H1 (cell line): ENCODE measurements around the gene CYB5B. TPM values are rescaled to one million over a fixed set of nuclear protein-coding genes. Genes with fewer than 3 reads are reported as not detected.

Source experiments
- CTCF ChIA-PET: fragments of 300-600 bp; sonication (Branson Sonifier 250); formaldehyde crosslinking; loops from one replicate; lab custom pipeline; 2021; ENCODE audit not compliant: partially characterized antibody; lab: Charles Lee
- POLR2A ChIA-PET: fragments of 300-600 bp; sonication (Branson Sonifier 250); formaldehyde crosslinking; loops from one replicate; lab custom pipeline; 2021; ENCODE audit warnings: inconsistent platforms; ENCODE audit not compliant: partially characterized antibody; lab: Charles Lee
- DNase-seq, 2 experiments: peaks; one replicate each; pipeline versions ENCODE4 v3.0.0 to v3.0.0-alpha.2; 2010 to 2022; ENCODE audit warnings: low spot score in 2 of 2, low read depth in 1 of 2, mixed read lengths in 1 of 2
- FAIRE-seq: peaks from 2 replicates; lab custom pipeline; 2011; peaks lifted over from hg19 to GRCh38; lab: Jason Lieb, UNC
- H2AFZ ChIP-seq: 2 replicates; pipeline ENCODE4 v1.8.1; 2012; ENCODE audit warnings: low read length, inconsistent platforms
- H2AK5ac ChIP-seq: 2 replicates; pipeline ENCODE4 v1.6.1; 2013; ENCODE audit warnings: low read depth, low read length
- H2BK120ac ChIP-seq: replicated peaks from 2 replicates; pipeline ENCODE3; 2013; ENCODE audit warnings: low read depth, low read length, inconsistent platforms
- H2BK12ac ChIP-seq: 2 replicates; pipeline ENCODE4 v1.6.1; 2013; ENCODE audit warnings: low read depth, low read length
- H2BK15ac ChIP-seq: 2 replicates; pipeline ENCODE4 v1.6.1; 2013; ENCODE audit warnings: low read length
- H2BK20ac ChIP-seq: 2 replicates; pipeline ENCODE4 v1.6.1; 2013; ENCODE audit warnings: low read length
- H2BK5ac ChIP-seq: 2 replicates; pipeline ENCODE4 v1.6.1; 2013; ENCODE audit warnings: low read depth, low read length
- H3K14ac ChIP-seq: 2 replicates; pipeline ENCODE4 v1.6.1; 2013; ENCODE audit warnings: inconsistent platforms; ENCODE audit not compliant: insufficient read length
- H3K18ac ChIP-seq: 2 replicates; pipeline ENCODE4 v1.6.1; 2013; ENCODE audit warnings: low read length; ENCODE audit errors: extremely low read depth
- H3K23ac ChIP-seq: 2 replicates; pipeline ENCODE4 v1.6.1; 2013; ENCODE audit warnings: inconsistent platforms; ENCODE audit not compliant: insufficient read length
- H3K23me2 ChIP-seq: 2 replicates; pipeline ENCODE4 v1.6.1; 2013; ENCODE audit warnings: low read depth, low read length
- H3K27ac ChIP-seq: 2 replicates; pipeline ENCODE4 v1.6.1; 2011; ENCODE audit warnings: low read depth, low read length, inconsistent platforms
- H3K27me3 ChIP-seq, 4 experiments: replicated peaks in 1 of 4; 1 replicate in 1 of 4; 2 replicates in 3 of 4; pipeline versions ENCODE4 v1.6.1 to v1.8.1; 2011 to 2013; ENCODE audit warnings: low read length in 3 of 4, mild to moderate bottlenecking in 3 of 4, inconsistent platforms in 2 of 4, mixed read lengths in 2 of 4, moderate library complexity in 1 of 4; ENCODE audit not compliant: control insufficient read depth in 3 of 4, insufficient read depth in 3 of 4; ENCODE audit errors: extremely low read depth in 1 of 4
- H3K36me3 ChIP-seq, 4 experiments: 2 replicates each; pipeline versions ENCODE4 v1.6.1 to v1.8.1; 2011 to 2013; ENCODE audit warnings: mild to moderate bottlenecking in 4 of 4, low read length in 3 of 4, moderate library complexity in 2 of 4, control low read depth in 1 of 4, inconsistent platforms in 1 of 4; ENCODE audit not compliant: insufficient read depth in 4 of 4, control insufficient read depth in 2 of 4
- H3K4ac ChIP-seq: replicated peaks from 2 replicates; pipeline ENCODE3; 2013; ENCODE audit warnings: low read length, low read depth, mixed read lengths, inconsistent platforms; ENCODE audit not compliant: insufficient read length
- H3K4me1 ChIP-seq, 4 experiments: replicated peaks in 1 of 4; 1 replicate in 1 of 4; 2 replicates in 3 of 4; pipeline versions ENCODE4 v1.6.1 to v1.8.1; 2011 to 2013; ENCODE audit warnings: low read length in 3 of 4, inconsistent platforms in 2 of 4, mixed read lengths in 1 of 4; ENCODE audit not compliant: insufficient read depth in 4 of 4, control insufficient read depth in 3 of 4
- H3K4me2 ChIP-seq, 2 experiments: 2 replicates each; pipeline versions ENCODE4 v1.6.1 to v1.8.1; 2011 to 2013; ENCODE audit warnings: low read depth in 2 of 2, low read length in 2 of 2, control low read depth in 1 of 2, inconsistent platforms in 1 of 2, mild to moderate bottlenecking in 1 of 2; ENCODE audit not compliant: insufficient read depth in 1 of 2
- H3K4me3 ChIP-seq, 4 experiments: fragments of 200-600, 300-600 bp in 1 of 4; sonication (generic), shearing (Covaris generic), sonication (Bioruptor Twin) in 1 of 4; 2 replicates each; pipeline versions ENCODE4 v1.5.1 to v1.8.1; 2011 to 2016; ENCODE audit warnings: low read length in 4 of 4, low read depth in 3 of 4, control low read depth in 2 of 4, inconsistent platforms in 2 of 4, mild to moderate bottlenecking in 2 of 4, mixed read lengths in 1 of 4, moderate library complexity in 1 of 4; ENCODE audit not compliant: insufficient read depth in 2 of 4; ENCODE audit errors: extremely low read depth in 1 of 4
- H3K56ac ChIP-seq: replicated peaks from 2 replicates; pipeline ENCODE3; 2013; ENCODE audit warnings: low read depth, mild to moderate bottlenecking, mixed read lengths, low read length, inconsistent platforms; ENCODE audit not compliant: insufficient read length
- H3K79me1 ChIP-seq: 2 replicates; pipeline ENCODE4 v1.6.1; 2013; ENCODE audit warnings: low read depth, low read length, control low read depth
- H3K79me2 ChIP-seq, 2 experiments: 2 replicates each; pipeline versions ENCODE4 v1.6.1 to v1.8.1; 2012 to 2013; ENCODE audit warnings: low read length in 2 of 2, mild to moderate bottlenecking in 2 of 2, inconsistent platforms in 1 of 2; ENCODE audit not compliant: insufficient read depth in 2 of 2, control insufficient read depth in 1 of 2
- H3K9ac ChIP-seq, 4 experiments: replicated peaks in 1 of 4; 1 replicate in 1 of 4; 2 replicates in 3 of 4; pipeline versions ENCODE4 v1.6.1 to v1.8.1; 2011 to 2013; ENCODE audit warnings: low read depth in 3 of 4, low read length in 3 of 4, control low read depth in 2 of 4, mild to moderate bottlenecking in 2 of 4, moderate library complexity in 2 of 4, inconsistent platforms in 1 of 4; ENCODE audit errors: extremely low read depth in 1 of 4
- H3K9me3 ChIP-seq, 2 experiments: 2 replicates each; pipeline versions ENCODE4 v1.6.1 to v1.8.1; 2012 to 2013; ENCODE audit warnings: mild to moderate bottlenecking in 2 of 2, moderate library complexity in 2 of 2, control low read depth in 1 of 2, inconsistent platforms in 1 of 2, low read depth in 1 of 2, low read length in 1 of 2, mixed read lengths in 1 of 2; ENCODE audit not compliant: insufficient read depth in 2 of 2
- H4K20me1 ChIP-seq, 2 experiments: replicated peaks in 1 of 2; 2 replicates each; pipeline versions ENCODE3 to v1.8.1; 2011 to 2013; ENCODE audit warnings: inconsistent platforms in 2 of 2, low read length in 2 of 2, mild to moderate bottlenecking in 1 of 2; ENCODE audit not compliant: insufficient read depth in 2 of 2, control insufficient read depth in 1 of 2
- H4K5ac ChIP-seq: 2 replicates; pipeline ENCODE4 v1.6.1; 2013; ENCODE audit warnings: low read length, low read depth, mixed read lengths, inconsistent platforms; ENCODE audit not compliant: insufficient read length
- H4K8ac ChIP-seq: 2 replicates; pipeline ENCODE4 v1.8.0; 2013; ENCODE audit warnings: mild to moderate bottlenecking, moderate library complexity, low read length, inconsistent platforms; ENCODE audit not compliant: insufficient read depth; ENCODE audit errors: extremely low read depth
- H4K91ac ChIP-seq: replicated peaks from 2 replicates; pipeline ENCODE3; 2013; ENCODE audit warnings: low read length, mixed read lengths, inconsistent platforms; ENCODE audit not compliant: insufficient read length
- ASH2L ChIP-seq: fragments of 200-600, 300-600 bp; sonication (generic); IDR thresholded peaks from one replicate; pipeline ENCODE4 v1.7.1; 2017; ENCODE audit warnings: low read length
- CEBPB ChIP-seq: IDR thresholded peaks from 2 replicates; pipeline ENCODE4 v1.6.1; 2012; ENCODE audit warnings: low read depth, low read length
- CTBP2 ChIP-seq: IDR thresholded peaks from 2 replicates; pipeline ENCODE4 v1.7.0; 2011; ENCODE audit warnings: borderline replicate concordance, mild to moderate bottlenecking, moderate library complexity, mixed read lengths, low read length; ENCODE audit not compliant: insufficient read depth, insufficient read length
- HDAC2 ChIP-seq, 2 experiments: fragments of 300-600 bp in 1 of 2; sonication (generic) in 1 of 2; IDR thresholded peaks; 2 replicates each; pipeline ENCODE4 v1.6.1; 2011 to 2012; ENCODE audit warnings: low read depth in 2 of 2, low read length in 2 of 2, mild to moderate bottlenecking in 2 of 2, moderate library complexity in 2 of 2, borderline replicate concordance in 1 of 2, inconsistent platforms in 1 of 2
- JUN ChIP-seq: IDR thresholded peaks from 2 replicates; pipeline ENCODE4 v1.6.1; 2011; ENCODE audit warnings: low read depth, mild to moderate bottlenecking, improper control_type of control experiment, low read length
- NANOG ChIP-seq: IDR thresholded peaks from 2 replicates; pipeline ENCODE4 v1.6.1; 2011; ENCODE audit warnings: low read length, low read depth, mild to moderate bottlenecking, inconsistent platforms; ENCODE audit not compliant: insufficient read depth, poor library complexity, severe bottlenecking
- RFX5 ChIP-seq: IDR thresholded peaks from 2 replicates; pipeline ENCODE4 v1.6.1; 2011; ENCODE audit warnings: low read depth, low read length, improper control_type of control experiment, borderline replicate concordance
- SIX5 ChIP-seq: IDR thresholded peaks from 2 replicates; pipeline ENCODE4 v1.6.1; 2011; ENCODE audit warnings: mild to moderate bottlenecking, low read depth, low read length
- SP1 ChIP-seq: IDR thresholded peaks from 2 replicates; pipeline ENCODE4 v1.6.1; 2011; ENCODE audit warnings: low read depth, low read length
- SP2 ChIP-seq: IDR thresholded peaks from 2 replicates; pipeline ENCODE4 v1.6.1; 2012; ENCODE audit warnings: mild to moderate bottlenecking, low read length, inconsistent platforms
- SRF ChIP-seq: IDR thresholded peaks from 2 replicates; pipeline ENCODE4 v1.6.1; 2011; ENCODE audit warnings: mild to moderate bottlenecking, low read depth, low read length, moderate library complexity
- TAF1 ChIP-seq: IDR thresholded peaks from 2 replicates; pipeline ENCODE4 v1.6.1; 2011; ENCODE audit warnings: mild to moderate bottlenecking, low read depth, low read length
- TBP ChIP-seq: IDR thresholded peaks from 2 replicates; pipeline ENCODE4 v1.6.1; 2011; ENCODE audit warnings: low read depth, low read length, improper control_type of control experiment
- WGBS, 2 experiments: shearing (Covaris generic) in 1 of 2; methylation state at CpG; one replicate each; pipeline versions ENCODE4 v1.1.6 to v1.1.7; 2013 to 2015; ENCODE audit warnings: low lambda C conversion rate in 2 of 2, mixed read lengths in 2 of 2, inconsistent platforms in 1 of 2, low coverage in 1 of 2, missing lambda C conversion rate in 1 of 2; ENCODE audit not compliant: insufficient replicate concordance in 2 of 2, insufficient coverage in 1 of 2, insufficient read length in 1 of 2; ENCODE audit errors: extremely low coverage in 1 of 2, missing lambda C conversion rate in 1 of 2; 5-methylcytosine and 5-hydroxymethylcytosine counted together
- polyA plus RNA-seq, 7 experiments: library from polyadenylated mRNA; depleted of rRNA in 3 of 7; stranded (reverse) in 5 of 7; unstranded in 2 of 7; fragments of >200 nt in 5 of 7; fragments of 200-250 nt in 2 of 7; gene quantifications; 1 replicate in 5 of 7; 2 replicates in 1 of 7; 4 replicates in 1 of 7; pipeline versions ENCODE4 v1.2.1 to v1.2.3, GENCODE V29; 2011 to 2013; ENCODE audit warnings: missing spikeins in 2 of 7, mixed read lengths in 2 of 7
- total RNA-seq: library from RNA; stranded (reverse); fragmentation: NEBNext Ultra II Directional; extraction: Animal tissue kit (Norgen Biotek cat#: 25700); gene quantifications from 2 replicates; pipeline ENCODE4 v1.2.1, GENCODE V29; 2021
- TF ChIP-seq, protein P1 (sequence below): IDR thresholded peaks from 2 replicates; pipeline ENCODE4 v1.6.1; 2011; ENCODE audit warnings: low read length, improper control_type of control experiment

Gene CYB5B
- total and polyA plus RNA-seq, 2 of the 8 experiments (the other 6 are each of a cell fraction or from before 2014, with no cell fraction given): 108 to 127 TPM

DNA sequence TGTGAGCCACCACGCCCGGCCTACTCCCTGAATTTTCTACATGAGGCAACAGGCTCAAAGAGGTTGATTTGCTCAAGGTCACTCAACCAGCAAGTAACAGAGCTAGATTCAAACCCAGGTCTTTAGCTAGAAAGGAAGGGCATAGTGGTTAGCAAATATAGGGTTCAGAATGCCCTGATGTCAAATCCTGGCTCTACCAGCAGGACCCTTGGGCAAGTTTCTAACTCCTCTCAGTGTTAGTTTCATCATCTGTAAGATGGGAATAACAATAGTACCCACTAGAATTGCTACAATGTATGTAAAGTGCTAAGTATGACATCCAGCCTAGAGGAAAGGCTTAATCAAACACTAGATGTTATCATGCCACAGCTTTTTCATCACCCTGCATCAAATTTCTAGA is 19.1 kb upstream of the CYB5B start:
- H3K9me3 ChIP-seq: no peaks in the 10 kb centered on the region
- no peak overlapping the region for H3K4ac ChIP-seq
- H3K14ac ChIP-seq: no peak overlapping the region
- H3K23ac ChIP-seq: no peak overlapping the region
- peaks cover 0 to 4% (median 1%) of the 10 kb centered on the region in 4 experiments; a peak in 2 of 7 replicates for H3K4me1 ChIP-seq
- WGBS, 2 experiments: 82% methylated on average over 2 of the region's 2 CpGs; no CpG with 5 or more reads in 1 of the 2 experiments
- no peak overlapping the region for H4K91ac ChIP-seq
- no peak overlapping the region for H3K27ac ChIP-seq
- no peak overlapping the region for H3K9ac ChIP-seq
- no peaks in the 10 kb centered on the region for H3K27me3 ChIP-seq
- ChIA-PET CTCF (interaction anchor here (0.6 to 1.9 kb wide), 4 partner anchors 9 to 257 kb away, joined by 3 to 12 read pairs (median 4); no protein-coding TSS in a partner anchor), POLR2A (no interaction called here)
- H3K4me2 ChIP-seq: no peak overlapping the region
- H3K36me3 ChIP-seq: no peaks in the 10 kb centered on the region
- H4K8ac ChIP-seq: no peak overlapping the region
- H2BK15ac ChIP-seq: no peak overlapping the region
- H2BK120ac ChIP-seq: no peak overlapping the region
- no peak overlapping the region for H2BK20ac ChIP-seq
- no peak overlapping the region for H2BK12ac ChIP-seq
- H3K18ac ChIP-seq: no peak overlapping the region
- DNase-seq: no peak
- no peak overlapping the region for H3K56ac ChIP-seq
- H3K23me2 ChIP-seq: no peaks in the 10 kb centered on the region
- H4K20me1 ChIP-seq: no peaks in the 10 kb centered on the region
- H2AK5ac ChIP-seq: no peak overlapping the region
- no peak overlapping the region for H3K4me3 ChIP-seq
- FAIRE-seq: no peak
- H3K79me2 ChIP-seq: no peaks in the 10 kb centered on the region
- no peak overlapping the region for H2AFZ ChIP-seq
- no peak overlapping the region for H2BK5ac ChIP-seq
- no peaks in the 10 kb centered on the region for H3K79me1 ChIP-seq
- H4K5ac ChIP-seq: no peak overlapping the region
- TF ChIP-seq NANOG: no peak
- no peak for TF ChIP-seq CEBPB
- TF ChIP-seq SP2: no peak
- no peak for TF ChIP-seq HDAC2 (IDR thresholded peaks at IDR 0.05; ENCODE audit: borderline replicate concordance in 1 of 2, low read depth in 2 of 2, low read length in 2 of 2)
- no peak for TF ChIP-seq SIX5
- no peak for TF ChIP-seq CTBP2
- TF ChIP-seq SP1: no peak
- no peak for TF ChIP-seq JUN
- TF ChIP-seq, protein P1, sequence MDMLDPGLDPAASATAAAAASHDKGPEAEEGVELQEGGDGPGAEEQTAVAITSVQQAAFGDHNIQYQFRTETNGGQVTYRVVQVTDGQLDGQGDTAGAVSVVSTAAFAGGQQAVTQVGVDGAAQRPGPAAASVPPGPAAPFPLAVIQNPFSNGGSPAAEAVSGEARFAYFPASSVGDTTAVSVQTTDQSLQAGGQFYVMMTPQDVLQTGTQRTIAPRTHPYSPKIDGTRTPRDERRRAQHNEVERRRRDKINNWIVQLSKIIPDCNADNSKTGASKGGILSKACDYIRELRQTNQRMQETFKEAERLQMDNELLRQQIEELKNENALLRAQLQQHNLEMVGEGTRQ: no peak
- no peak for TF ChIP-seq ASH2L
- TF ChIP-seq TBP: no peak
- TF ChIP-seq RFX5: no peak
- no peak for TF ChIP-seq TAF1
- TF ChIP-seq SRF: no peak
